DMS153 treated with DMSO at 0.1 percent for 48 hours (cell line): ENCODE measurements around the gene ZNF28.
A peak's percentile ranks its signal among the peaks of the same experiment; 100 is the strongest.
"Not testable (repeated sequence)": the region's sequence is repeated elsewhere in the genome, so short reads cannot be mapped to it uniquely, and the experiment has no call there.

Experiments used
- DNase-seq: peaks from one replicate; lab custom pipeline; 2025; ENCODE audit not compliant: unreplicated experiment; lab: John Stamatoyannopoulos, UW

The ZNF28 gene

DNA sequence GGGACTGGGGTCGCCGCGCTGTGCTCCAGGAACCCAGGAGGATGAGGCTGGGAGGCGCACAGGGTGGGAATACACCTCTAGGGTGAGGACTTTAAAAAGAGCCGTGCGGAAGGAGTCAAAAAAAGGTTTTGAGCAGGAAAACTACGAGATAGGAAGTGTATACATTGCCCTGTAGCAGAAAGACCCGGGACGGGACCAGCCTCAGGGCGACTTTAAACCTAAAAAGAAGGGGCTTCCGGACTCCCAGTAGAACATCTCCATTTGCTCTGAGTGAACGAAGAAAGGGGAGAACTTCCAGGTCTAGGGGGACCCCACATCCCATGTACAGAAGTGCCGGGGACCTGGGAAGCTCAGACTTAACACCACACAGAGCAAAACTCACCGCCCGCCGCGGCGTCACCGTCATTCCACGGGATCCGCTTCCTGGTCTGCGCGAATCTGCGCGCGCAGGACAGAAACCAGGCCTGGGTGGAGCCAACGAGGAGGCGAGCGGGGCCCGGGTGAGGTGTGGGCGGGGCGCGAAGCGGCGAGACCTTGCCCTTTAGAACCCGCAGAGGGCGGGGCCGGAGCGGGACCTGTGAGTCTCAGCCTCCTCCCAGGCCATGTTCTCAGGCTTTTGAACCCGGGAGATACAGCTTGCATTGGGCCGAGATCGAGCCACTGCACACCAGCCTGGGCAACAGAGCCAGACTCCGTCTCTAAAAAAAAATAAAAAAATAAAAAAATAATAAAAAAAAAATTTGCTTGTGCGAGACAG is at the start of gene ZNF28:
ZNF28 (minus strand) TSS at position 430 of the 757 bp plus-strand sequence. CDS start 3,675 bp downstream, outside the sequence.
- DNase-seq, result not testable (repeated sequence)

DNA sequence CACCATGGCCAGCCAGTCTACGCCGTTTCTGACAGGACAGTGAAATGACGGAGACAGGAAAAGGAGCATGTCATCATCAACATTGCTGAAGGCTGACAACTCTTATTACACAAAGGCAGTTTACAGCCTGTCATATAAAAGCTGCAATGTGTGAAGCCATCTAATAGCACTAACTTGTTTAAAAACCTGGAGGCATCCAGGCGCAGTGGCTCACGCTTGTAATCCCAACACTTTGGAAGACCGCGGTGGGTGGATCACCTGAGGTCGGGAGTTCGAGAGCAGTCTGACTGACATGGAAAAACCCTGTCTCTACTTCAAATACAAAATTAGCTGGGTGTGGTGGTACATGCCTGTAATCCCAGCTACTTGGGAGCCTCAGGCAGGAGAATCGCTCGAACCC is 46.6 kb upstream of the ZNF28 start:
- DNase-seq, result not testable (repeated sequence)

GRCh38 chr19:52857378-52858191 is 36.2 kb upstream of the ZNF28 start, which contains the start of gene ZNF468:
Gene ZNF468, minus strand, starts transcription at chr19:52857619. Its CDS starts 3,347 bp downstream, at chr19:52854272.
- DNase-seq, result peak; percentile 59

DNA sequence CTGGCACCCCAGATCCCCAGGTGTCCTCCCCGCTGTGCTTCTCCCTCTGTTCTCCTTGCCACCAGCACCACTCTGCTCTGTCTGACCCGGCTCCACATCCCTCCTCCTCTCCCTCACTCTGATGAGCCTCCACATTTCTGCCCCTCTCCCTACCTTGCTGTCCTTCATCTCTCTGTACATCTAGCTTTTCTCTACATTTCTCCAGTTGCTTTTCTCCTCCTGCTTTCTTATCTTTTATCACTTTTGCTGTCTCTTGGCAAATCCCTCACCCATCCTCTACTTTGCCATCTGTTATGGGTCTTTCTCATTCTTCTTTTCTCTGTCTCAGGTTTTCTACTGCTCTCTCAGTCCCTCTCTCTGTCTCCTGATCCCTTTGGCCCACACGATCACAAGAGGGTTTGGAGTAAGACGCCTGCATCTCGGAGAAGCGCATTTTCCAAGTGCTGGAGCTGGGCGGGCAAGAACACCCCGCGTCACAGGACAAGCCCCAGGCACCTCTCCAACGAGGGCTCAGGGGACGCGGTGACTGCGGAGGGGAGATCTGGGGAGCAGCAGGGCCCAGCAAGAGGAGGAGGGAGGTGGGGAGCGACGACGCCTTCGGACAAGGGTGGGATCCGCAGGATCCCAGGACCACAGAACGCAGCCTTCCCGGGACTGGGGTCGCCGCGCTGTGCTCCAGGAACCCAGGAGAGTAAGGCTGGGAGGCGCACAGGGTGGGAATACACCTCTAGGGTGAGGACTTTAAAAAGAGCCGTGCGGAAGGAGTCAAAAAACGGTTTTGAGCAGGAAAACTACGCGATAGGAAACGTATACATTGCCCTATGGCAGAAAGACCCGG is 35.3 kb upstream of the ZNF28 start:
- not testable (repeated sequence) for DNase-seq

DNA sequence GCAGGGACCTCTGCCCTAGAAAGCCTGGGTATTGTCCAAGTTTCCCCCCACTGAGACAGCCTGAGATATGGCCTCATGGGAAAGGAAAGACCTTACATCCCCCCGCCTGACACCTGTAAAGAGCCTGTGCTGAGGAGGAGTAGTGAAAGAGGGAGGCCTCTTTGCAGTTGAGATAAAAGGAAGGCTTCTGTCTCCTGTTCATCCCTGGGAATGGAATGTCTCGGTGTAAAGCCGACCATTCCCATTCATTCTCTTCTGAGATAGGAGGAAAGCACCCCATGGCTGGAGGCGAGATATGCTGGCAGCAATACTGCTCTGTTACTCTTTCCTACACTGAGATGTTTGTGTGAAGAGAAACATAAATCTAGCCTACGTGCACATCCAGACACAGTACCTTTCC is 25.9 kb upstream of the ZNF28 start:
- not testable (repeated sequence) for DNase-seq

DNA sequence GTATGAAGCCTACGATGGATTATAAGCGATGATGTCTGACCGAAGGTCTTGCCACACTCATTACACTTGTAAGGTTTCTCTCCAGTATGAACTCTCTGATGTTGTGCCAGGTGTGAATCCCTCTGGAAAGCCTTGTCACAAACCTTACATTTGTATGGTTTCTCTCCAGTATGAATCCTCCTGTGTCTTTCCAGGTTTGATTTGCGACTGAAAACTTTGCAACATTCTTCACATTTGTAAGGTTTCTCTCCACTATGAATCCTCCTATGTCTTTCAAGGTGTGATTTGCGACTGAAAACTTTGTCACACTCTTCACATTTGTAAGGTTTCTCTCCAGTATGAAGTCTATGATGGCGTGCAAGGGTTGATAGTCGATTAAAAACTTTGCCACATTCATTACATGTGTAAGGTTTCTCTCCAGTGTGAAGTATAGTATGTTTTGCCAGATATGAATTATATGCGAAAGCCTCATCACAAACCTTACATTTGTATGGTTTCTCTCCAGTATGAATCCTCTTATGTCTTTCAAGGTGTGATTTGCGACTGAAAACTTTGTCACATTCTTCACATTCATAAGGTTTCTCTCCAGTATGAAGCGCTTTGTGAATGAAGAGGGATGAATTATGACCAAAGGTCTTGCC is 19.5 kb upstream of the ZNF28 start:
- DNase-seq, result not testable (repeated sequence)

GRCh38 chr19:52834289-52834688 is 12.9 kb upstream of the ZNF28 start:
- not testable (repeated sequence) for DNase-seq

DNA sequence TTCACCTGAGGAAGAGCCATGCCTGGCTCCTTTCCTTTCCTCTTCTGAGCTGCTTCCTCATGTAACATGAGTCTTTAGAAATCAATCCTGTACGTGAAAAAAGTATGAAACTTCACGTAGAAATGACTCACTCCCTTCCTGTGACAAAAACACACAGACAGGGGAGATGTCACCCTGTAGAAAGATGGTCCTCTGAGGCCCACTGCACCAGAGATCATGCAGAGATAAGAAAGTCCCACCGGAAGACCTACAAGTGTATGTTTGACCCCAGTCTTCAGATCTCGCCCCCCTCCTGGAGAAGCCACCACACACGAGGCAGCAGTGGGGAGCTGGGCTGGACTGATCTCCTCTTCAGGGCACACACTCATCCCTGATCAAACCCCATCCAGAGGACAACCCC is 12.1 kb upstream of the ZNF28 start:
- not testable (repeated sequence) for DNase-seq

DNA sequence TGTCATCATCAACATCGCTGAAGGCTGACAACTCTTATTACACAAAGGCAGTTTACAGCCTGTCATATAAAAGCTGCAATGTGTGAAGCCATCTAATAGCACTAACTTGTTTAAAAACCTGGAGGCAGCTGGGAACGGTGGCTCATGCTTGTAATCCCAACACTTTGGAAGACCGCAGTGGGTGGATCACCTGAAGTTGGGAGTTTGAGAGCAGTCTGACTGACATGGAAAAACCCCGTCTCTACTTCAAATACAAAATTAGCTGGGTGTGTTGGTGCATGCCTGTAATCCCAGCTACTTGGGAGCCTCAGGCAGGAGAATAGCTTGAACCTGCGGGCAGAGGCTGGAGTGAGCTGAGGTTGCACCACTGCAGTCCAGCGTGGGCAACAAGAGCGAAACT is 8.4 kb upstream of the ZNF28 start:
- not testable (repeated sequence) for DNase-seq

DNA sequence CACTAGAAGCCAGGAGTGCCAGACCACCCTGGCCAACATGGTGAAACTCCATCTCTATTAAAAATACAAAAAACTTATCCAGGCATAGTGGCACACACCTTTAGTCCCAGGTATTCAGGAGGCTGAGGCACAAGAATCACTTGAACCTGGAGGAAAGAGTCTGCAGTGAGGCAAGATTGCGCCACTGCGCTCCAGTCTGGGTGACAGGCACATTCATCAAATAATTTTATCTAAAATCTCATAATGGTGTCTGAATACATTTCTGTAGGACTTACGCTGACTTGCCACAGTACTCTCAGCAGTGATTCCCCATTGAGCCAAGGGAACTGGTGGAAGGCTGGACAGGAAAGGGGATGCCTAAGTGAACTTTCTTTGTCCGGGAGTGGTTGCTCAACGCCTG is 4.3 kb upstream of the ZNF28 start:
- no peak for DNase-seq

DNA sequence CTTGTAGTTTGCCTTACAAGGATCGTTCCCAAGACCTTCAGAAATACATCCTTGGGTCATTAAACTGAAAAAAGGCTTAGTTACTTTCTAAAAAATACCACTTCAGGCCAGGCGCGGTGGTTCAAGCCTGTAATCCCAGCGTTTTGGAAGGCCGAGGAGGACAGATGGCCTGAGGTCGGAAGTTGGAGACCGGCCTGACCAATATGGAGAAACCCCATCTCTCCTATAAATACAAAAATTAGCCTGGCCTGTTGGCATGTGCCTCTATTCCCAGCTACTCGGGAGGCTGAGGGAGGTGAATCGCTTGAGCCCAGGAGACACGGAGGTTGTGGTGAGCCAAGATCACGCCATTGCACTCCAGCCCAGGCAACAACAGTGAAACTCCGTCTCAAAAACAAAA is 2.2 kb upstream of the ZNF28 start:
- no peak for DNase-seq

DNA sequence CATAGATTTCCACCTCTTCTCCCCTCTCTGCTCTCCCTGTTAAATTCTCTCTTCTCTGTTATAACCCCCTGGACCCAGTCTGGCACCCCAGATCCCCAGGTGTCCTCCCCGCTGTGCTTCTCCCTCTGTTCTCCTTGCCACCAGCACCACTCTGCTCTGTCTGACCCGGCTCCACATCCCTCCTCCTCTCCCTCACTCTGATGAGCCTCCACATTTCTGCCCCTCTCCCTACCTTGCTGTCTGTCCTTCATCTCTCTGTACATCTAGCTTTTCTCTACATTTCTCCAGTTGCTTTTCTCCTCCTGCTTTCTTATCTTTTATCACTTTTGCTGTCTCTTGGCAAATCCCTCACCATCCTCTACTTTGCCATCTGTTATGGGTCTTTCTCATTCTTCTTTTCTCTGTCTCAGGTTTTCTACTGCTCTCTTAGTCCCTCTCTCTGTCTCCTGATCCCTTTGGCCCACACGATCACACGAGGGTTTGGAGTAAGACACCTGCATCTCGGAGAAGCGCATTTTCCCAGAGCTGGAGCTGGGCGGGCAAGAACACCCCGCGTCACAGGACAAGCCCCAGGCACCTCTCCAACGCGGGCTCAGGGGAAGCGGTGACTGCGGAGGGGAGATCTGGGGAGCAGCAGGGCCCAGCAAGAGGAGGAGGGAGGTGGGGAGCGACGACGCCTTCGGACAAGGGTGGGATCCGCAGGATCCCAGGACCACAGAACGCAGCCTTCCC is 795 bp downstream of the ZNF28 start:
- DNase-seq, result not testable (repeated sequence)

- no peak for DNase-seq
Measured at GRCh38 chr19:52809801-52810200, 11.6 kb downstream of the ZNF28 start.

- DNase-seq, result not testable (repeated sequence)
Measured at GRCh38 chr19:52799950-52800640, 21.3 kb downstream of the ZNF28 start.

DNA sequence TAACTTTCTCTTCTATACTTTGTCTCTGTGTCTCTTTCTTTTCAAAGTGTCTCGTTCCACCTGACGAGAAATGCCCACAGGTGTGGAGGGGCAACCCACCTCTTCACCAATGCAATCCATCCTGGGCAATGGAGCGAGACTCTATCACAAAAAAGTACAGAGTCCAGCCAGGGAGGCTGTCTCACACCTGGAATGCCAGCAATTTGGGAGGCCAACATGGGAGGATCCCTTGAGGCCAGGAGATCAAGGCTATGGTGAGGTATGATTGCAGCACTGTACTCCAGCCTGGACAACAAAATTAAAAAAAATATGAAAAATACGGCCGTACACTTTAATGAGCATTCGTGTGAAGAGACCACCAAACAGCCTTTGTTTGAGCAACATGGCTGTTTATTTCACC is 32.0 kb downstream of the ZNF28 start:
- no peak for DNase-seq

DNA sequence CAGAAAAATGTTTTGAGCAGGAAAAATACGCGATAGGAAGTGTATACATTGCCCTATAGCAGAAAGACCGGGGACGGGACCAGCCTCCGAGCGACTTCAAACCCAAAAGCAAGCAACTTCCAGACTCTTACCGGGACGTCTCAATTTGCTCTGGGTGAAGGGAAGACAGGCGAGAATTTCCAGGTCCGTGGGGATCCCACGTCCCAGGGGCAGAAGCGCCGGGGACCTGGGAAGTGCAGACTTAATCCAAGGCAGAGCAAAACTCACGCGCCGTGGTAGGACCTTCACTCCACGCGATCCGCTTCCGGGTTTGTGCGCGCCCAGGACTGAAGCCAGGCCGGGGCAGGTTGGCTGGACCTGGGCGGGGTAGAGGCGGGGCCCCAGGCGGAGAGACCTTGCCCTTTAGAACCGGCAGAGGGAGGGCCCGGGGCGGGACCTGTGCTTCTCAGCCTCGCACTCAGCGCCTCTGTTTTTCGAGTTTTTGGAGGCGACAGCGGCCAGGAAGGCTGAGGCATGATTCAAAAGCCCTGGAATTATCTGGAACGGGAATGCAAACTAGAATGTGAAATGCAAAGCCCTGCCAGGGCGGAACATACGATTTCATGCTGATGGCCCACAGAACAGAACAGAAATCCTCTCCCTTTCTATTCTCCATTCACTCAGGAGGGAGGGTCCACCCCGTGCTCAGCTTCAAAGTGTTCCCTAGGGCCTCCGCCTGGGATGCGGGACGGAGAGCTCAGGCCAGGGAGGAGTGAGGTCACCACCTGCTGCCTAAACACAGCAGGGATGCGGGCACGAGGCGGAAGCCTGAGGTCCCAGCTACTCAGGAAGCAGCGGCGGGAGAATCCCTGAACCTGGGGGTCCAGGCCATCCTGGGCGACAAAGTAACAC is 34.7 kb downstream of the ZNF28 start, which contains the start of gene ZNF600:
ZNF600 (minus strand) TSS at position 328 of the 891 bp plus-strand sequence. CDS start 7,903 bp downstream, outside the sequence.
- DNase-seq, result peak; percentile 67

- peak; percentile 5 for DNase-seq
Measured at GRCh38 chr19:52786078-52786463, 35.4 kb downstream of the ZNF28 start.

GRCh38 chr19:52785506-52785905 is 35.9 kb downstream of the ZNF28 start:
- DNase-seq, result no peak
